Stimulated activated CD8-positive, alpha-beta memory T cell treated with anti-CD3 and anti-CD28 coated beads, Interleukin-7, amount 100 ng/mL, for 24 hours (primary cell): ENCODE data around the gene NR2E1.

ENCODE experiments used
- DNase-seq: peaks from one replicate; pipeline ENCODE4 v3.0.0-alpha.2; 2020; ENCODE audit warnings: low read depth

Gene NR2E1

GRCh38 chr6:108156180-108156937, 9.5 kb upstream of the NR2E1 start:
- no peak for DNase-seq

- DNase-seq = no peak
These were observed 8.9 kb upstream of the NR2E1 start for GRCh38 chr6:108156938-108157233.

- no peak for DNase-seq
These were observed 8.4 kb upstream of the NR2E1 start for GRCh38 chr6:108157234-108157980.

- no peak for DNase-seq
These were observed 7.8 kb upstream of the NR2E1 start for GRCh38 chr6:108157981-108158525.

- no peak for DNase-seq
These were observed 5.8 kb upstream of the NR2E1 start for GRCh38 chr6:108159981-108160380.

- DNase-seq = no peak
These were observed 4.0 kb upstream of the NR2E1 start for GRCh38 chr6:108161724-108162282.

GRCh38 chr6:108163267-108163643, 2.6 kb upstream of the NR2E1 start:
- DNase-seq = no peak

GRCh38 chr6:108163644-108164542, 1.9 kb upstream of the NR2E1 start:
- DNase-seq = no peak

GRCh38 chr6:108164543-108164814, 1.3 kb upstream of the NR2E1 start:
- no peak for DNase-seq

- DNase-seq = no peak
These were observed 761 bp upstream of the NR2E1 start for GRCh38 chr6:108164815-108165706.

GRCh38 chr6:108166664-108167448, 1.0 kb downstream of the NR2E1 start:
- no peak for DNase-seq

- DNase-seq = no peak
These were observed 1.7 kb downstream of the NR2E1 start for GRCh38 chr6:108167449-108168089.

- no peak for DNase-seq
These were observed 2.3 kb downstream of the NR2E1 start for GRCh38 chr6:108168090-108168463.

GRCh38 chr6:108168501-108169463, 3.0 kb downstream of the NR2E1 start:
- no peak for DNase-seq

GRCh38 chr6:108169464-108170331, 3.9 kb downstream of the NR2E1 start:
- DNase-seq = no peak

GRCh38 chr6:108170332-108171290, 4.8 kb downstream of the NR2E1 start:
- DNase-seq = no peak
